ENCODE results near the gene OR6N2. TPM values are rescaled to one million over a fixed set of nuclear protein-coding genes. Genes with fewer than 3 reads are reported as not detected.

OR6N2 gene
- total and polyA plus RNA-seq, 9 of the 15 experiments (the other 6 are each of a cell fraction or from before 2014, with no cell fraction given): not detected

DNA sequence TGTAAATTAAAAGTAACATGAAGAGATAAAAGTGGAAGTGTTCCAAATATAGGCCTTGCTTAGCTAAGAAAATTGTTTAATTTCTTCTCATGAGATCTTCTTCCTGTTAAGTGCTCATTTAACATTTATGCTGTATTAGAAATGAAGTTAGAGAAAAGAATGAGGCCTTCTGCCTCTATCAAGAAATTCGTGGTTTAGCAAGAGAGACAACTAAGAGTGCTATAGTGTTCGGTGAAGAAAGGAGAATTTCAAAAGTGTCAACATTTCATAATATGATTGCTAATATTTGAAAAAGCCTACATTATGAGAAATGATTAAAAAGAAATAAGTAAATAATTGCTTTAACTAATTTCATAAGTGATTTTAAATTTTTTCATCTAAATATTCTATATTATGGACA, 31.3 kb upstream of the OR6N2 start:
- no peak overlapping the region for H3K4me2 ChIP-seq (ENCODE audit: insufficient read depth, low read length)
- H3K4me3 ChIP-seq: no peak overlapping the region
- no TSS peak for BruUV-seq (replicated peaks)
- intact Hi-C loops (cut with micrococcal nuclease) (loop anchor here (10.0 kb wide), 1 partner anchor 262 kb away; the partner anchor contains the start of gene AIM2), in situ Hi-C loops (cut with MboI) (no loop called here)
- ChIA-PET CTCF (ENCODE audit: low intra/inter-chr PET ratio) (no interaction called here), POLR2A (no interaction called here)
- ATAC-seq: no peak
- no peak for DNase-seq (ENCODE audit: extremely low read depth in 1 of 4, low spot score in 3 of 4)
- H3K4me1 ChIP-seq (replicated peaks in 1 of 2; ENCODE audit: control insufficient read depth in 2 of 2, insufficient read depth in 2 of 2, low read length in 2 of 2): peaks cover 0 to 5% of the 10 kb centered on the region in 2 experiments; a peak in 2 of 5 replicates
- TF ChIP-seq, protein P1, sequence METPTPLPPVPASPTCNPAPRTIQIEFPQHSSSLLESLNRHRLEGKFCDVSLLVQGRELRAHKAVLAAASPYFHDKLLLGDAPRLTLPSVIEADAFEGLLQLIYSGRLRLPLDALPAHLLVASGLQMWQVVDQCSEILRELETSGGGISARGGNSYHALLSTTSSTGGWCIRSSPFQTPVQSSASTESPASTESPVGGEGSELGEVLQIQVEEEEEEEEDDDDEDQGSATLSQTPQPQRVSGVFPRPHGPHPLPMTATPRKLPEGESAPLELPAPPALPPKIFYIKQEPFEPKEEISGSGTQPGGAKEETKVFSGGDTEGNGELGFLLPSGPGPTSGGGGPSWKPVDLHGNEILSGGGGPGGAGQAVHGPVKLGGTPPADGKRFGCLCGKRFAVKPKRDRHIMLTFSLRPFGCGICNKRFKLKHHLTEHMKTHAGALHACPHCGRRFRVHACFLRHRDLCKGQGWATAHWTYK (CRISPR knock-in tag; IDR thresholded peaks at IDR 0.05): no peak
- no peak for TF ChIP-seq ZNF445 (CRISPR knock-in tag; IDR thresholded peaks at IDR 0.05; ENCODE audit: low read depth)
- TF ChIP-seq ZNF253 (CRISPR knock-in tag; conservative IDR thresholded peaks at IDR 0.05): no peak
- TF ChIP-seq WHSC1 (IDR thresholded peaks at IDR 0.05; ENCODE audit: low read length): no peak
- no peak for TF ChIP-seq KLF10 (CRISPR knock-in tag; IDR thresholded peaks at IDR 0.05)
- no peak for TF ChIP-seq GABPA (tag; conservative IDR thresholded peaks at IDR 0.05; ENCODE audit: low read depth)
- TF ChIP-seq PHB2 (IDR thresholded peaks at IDR 0.05; ENCODE audit: low read depth): no peak
- TF ChIP-seq, protein P2, sequence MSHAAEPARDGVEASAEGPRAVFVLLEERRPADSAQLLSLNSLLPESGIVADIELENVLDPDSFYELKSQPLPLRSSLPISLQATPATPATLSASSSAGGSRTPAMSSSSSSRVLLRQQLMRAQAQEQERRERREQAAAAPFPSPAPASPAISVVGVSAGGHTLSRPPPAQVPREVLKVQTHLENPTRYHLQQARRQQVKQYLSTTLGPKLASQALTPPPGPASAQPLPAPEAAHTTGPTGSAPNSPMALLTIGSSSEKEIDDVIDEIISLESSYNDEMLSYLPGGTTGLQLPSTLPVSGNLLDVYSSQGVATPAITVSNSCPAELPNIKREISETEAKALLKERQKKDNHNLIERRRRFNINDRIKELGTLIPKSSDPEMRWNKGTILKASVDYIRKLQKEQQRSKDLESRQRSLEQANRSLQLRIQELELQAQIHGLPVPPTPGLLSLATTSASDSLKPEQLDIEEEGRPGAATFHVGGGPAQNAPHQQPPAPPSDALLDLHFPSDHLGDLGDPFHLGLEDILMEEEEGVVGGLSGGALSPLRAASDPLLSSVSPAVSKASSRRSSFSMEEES (CRISPR knock-in tag; IDR thresholded peaks at IDR 0.05): no peak
- TF ChIP-seq, protein P3, sequence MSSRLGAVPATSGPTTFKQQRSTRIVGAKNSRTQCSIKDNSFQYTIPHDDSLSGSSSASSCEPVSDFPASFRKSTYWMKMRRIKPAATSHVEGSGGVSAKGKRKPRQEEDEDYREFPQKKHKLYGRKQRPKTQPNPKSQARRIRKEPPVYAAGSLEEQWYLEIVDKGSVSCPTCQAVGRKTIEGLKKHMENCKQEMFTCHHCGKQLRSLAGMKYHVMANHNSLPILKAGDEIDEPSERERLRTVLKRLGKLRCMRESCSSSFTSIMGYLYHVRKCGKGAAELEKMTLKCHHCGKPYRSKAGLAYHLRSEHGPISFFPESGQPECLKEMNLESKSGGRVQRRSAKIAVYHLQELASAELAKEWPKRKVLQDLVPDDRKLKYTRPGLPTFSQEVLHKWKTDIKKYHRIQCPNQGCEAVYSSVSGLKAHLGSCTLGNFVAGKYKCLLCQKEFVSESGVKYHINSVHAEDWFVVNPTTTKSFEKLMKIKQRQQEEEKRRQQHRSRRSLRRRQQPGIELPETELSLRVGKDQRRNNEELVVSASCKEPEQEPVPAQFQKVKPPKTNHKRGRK (tag; IDR thresholded peaks at IDR 0.05): no peak
- TF ChIP-seq, protein P4, sequence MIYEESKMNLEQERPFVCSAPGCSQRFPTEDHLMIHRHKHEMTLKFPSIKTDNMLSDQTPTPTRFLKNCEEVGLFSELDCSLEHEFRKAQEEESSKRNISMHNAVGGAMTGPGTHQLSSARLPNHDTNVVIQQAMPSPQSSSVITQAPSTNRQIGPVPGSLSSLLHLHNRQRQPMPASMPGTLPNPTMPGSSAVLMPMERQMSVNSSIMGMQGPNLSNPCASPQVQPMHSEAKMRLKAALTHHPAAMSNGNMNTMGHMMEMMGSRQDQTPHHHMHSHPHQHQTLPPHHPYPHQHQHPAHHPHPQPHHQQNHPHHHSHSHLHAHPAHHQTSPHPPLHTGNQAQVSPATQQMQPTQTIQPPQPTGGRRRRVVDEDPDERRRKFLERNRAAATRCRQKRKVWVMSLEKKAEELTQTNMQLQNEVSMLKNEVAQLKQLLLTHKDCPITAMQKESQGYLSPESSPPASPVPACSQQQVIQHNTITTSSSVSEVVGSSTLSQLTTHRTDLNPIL (CRISPR knock-in tag; IDR thresholded peaks at IDR 0.05): no peak
- TF ChIP-seq, protein P5, sequence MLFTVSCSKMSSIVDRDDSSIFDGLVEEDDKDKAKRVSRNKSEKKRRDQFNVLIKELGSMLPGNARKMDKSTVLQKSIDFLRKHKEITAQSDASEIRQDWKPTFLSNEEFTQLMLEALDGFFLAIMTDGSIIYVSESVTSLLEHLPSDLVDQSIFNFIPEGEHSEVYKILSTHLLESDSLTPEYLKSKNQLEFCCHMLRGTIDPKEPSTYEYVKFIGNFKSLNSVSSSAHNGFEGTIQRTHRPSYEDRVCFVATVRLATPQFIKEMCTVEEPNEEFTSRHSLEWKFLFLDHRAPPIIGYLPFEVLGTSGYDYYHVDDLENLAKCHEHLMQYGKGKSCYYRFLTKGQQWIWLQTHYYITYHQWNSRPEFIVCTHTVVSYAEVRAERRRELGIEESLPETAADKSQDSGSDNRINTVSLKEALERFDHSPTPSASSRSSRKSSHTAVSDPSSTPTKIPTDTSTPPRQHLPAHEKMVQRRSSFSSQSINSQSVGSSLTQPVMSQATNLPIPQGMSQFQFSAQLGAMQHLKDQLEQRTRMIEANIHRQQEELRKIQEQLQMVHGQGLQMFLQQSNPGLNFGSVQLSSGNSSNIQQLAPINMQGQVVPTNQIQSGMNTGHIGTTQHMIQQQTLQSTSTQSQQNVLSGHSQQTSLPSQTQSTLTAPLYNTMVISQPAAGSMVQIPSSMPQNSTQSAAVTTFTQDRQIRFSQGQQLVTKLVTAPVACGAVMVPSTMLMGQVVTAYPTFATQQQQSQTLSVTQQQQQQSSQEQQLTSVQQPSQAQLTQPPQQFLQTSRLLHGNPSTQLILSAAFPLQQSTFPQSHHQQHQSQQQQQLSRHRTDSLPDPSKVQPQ (CRISPR knock-in tag; IDR thresholded peaks at IDR 0.05; ENCODE audit: borderline replicate concordance): no peak
- TF ChIP-seq, protein P6, sequence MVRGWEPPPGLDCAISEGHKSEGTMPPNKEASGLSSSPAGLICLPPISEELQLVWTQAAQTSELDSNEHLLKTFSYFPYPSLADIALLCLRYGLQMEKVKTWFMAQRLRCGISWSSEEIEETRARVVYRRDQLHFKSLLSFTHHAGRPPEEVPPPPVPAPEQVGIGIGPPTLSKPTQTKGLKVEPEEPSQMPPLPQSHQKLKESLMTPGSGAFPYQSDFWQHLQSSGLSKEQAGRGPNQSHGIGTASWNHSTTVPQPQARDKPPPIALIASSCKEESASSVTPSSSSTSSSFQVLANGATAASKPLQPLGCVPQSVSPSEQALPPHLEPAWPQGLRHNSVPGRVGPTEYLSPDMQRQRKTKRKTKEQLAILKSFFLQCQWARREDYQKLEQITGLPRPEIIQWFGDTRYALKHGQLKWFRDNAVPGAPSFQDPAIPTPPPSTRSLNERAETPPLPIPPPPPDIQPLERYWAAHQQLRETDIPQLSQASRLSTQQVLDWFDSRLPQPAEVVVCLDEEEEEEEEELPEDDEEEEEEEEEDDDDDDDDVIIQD (CRISPR knock-in tag; IDR thresholded peaks at IDR 0.05): no peak
- TF ChIP-seq RB1 (IDR thresholded peaks at IDR 0.05; ENCODE audit: low read depth): no peak
- no peak for FAIRE-seq
- H3K36me3 ChIP-seq (ENCODE audit: control insufficient read depth, insufficient read depth, low read length): no peaks in the 10 kb centered on the region
- H3K9me3 ChIP-seq (replicated peaks; ENCODE audit: control insufficient read depth, insufficient read depth, low read depth, low read length): no peaks in the 10 kb centered on the region
- H2AFZ ChIP-seq (ENCODE audit: low read depth, low read length): no peak overlapping the region
- no peaks in the 10 kb centered on the region for H3K27me3 ChIP-seq (ENCODE audit: control insufficient read depth in 2 of 2, insufficient read depth in 2 of 2, low read length in 2 of 2)
- H3K27ac ChIP-seq (ENCODE audit: extremely low read depth, low read depth, low read length): no peak overlapping the region
- H3K9ac ChIP-seq (ENCODE audit: insufficient read depth in 1 of 2, low read depth in 2 of 2, low read length in 2 of 2): no peak overlapping the region
- no peaks in the 10 kb centered on the region for H3K79me2 ChIP-seq (ENCODE audit: control insufficient read depth, insufficient read depth, low read length)
- no peaks in the 10 kb centered on the region for H3K9me1 ChIP-seq (ENCODE audit: control insufficient read depth, insufficient read depth, low read length)
- 75% methylated on average over 2 of the region's 2 CpGs for WGBS (ENCODE audit: insufficient coverage, low coverage, missing lambda C conversion rate)
- H4K20me1 ChIP-seq (replicated peaks; ENCODE audit: control insufficient read depth, insufficient read depth, low read length): no peaks in the 10 kb centered on the region

Data from K562 (cell line).